ENCODE data around the gene COL23A1.
"Not testable (repeated sequence)": the region's sequence is repeated elsewhere in the genome, so short reads cannot be mapped to it uniquely, and the experiment has no call there.

The COL23A1 gene

DNA sequence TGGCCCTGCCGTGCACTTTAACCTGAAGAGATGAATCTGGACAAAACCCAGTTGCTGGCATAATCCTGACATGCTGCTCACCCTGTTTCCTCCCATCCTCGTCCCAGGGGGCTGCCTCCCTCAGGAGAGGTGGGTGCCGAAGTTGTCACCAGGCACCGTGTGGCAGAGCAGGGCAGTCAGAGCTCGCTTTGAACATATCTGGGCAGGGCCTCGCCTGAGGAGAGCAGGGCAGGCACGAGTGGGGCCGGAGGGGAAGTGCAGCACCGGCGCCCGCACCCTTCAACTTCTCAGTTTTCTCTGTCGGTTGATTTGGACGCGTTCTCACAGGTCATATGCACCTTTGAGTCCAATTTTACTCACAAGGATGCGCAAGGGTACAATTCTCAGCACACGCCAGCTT is 216.5 kb downstream of the COL23A1 start:
- TF ChIP-seq, protein P1, sequence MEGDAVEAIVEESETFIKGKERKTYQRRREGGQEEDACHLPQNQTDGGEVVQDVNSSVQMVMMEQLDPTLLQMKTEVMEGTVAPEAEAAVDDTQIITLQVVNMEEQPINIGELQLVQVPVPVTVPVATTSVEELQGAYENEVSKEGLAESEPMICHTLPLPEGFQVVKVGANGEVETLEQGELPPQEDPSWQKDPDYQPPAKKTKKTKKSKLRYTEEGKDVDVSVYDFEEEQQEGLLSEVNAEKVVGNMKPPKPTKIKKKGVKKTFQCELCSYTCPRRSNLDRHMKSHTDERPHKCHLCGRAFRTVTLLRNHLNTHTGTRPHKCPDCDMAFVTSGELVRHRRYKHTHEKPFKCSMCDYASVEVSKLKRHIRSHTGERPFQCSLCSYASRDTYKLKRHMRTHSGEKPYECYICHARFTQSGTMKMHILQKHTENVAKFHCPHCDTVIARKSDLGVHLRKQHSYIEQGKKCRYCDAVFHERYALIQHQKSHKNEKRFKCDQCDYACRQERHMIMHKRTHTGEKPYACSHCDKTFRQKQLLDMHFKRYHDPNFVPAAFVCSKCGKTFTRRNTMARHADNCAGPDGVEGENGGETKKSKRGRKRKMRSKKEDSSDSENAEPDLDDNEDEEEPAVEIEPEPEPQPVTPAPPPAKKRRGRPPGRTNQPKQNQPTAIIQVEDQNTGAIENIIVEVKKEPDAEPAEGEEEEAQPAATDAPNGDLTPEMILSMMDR (IDR thresholded peaks at IDR 0.05): no peak
- no peak overlapping the region for H3K27ac ChIP-seq
- no peak for DNase-seq (ENCODE audit: low spot score)

DNA sequence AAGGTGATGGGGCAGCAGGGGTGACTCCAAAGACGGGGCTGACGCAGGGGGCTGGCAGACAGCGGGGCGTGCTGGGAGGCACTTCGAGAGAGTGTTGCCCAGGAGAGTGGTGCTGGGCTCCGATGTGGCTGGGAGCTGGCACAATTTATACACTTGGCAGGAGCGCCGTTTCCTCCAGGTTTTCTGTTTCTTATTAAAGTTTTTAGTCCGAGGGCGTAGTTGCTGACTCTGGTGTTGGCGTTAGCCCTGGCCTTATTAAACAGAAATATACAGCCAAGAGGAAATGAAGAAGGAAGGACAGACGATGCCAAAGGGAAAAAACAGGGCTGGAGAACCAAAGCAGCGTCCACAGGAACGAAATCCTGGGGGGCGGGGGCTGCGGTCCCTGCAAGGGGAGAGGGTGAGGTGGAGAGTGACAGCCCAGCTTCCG is 218.0 kb downstream of the COL23A1 start:
- H3K27ac ChIP-seq: peak overlapping the region in 1 of 2 donors; percentile 2

More for the DNA sequence above, 216.5 kb downstream of the COL23A1 start:
- H3K4me3 ChIP-seq: no peak overlapping the region

DNA sequence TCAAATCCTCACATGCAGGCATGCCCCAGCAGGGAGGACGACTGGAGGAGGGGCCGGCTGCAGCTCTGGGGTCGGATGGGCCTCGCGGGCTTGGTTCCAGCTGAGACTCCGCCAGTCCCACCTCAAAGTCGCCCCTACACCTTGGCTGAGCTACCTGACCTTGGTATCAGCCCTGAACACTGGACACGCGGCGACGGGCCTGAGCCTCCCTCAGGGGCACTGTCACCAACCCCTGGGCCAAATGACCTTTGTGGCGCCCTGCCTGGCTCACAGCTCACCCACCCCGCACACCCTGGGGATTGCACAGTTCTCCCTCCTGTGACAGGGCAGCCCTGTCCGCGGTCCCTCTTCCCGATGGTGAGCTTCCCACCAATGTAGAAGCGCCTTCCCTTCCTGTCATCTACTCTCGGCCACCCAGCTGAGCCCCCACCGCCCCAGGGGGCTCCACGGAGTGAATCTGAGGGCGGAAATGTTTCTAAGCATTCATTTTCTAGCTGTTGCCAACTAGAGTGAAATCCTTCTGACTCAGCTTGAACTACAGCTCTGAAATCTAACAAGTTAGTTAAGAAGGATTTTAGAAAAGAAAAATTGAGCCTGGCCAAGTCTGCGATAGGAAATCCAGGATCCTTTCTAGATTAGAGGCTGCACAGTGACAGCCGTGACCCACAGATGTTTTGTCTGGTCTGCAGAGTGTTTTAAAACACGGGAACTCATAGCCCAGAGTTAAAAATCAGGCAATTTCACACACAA is 218.7 kb downstream of the COL23A1 start:
- H3K4me3 ChIP-seq: peak overlapping the region; percentile 39
- no peak for DNase-seq (ENCODE audit: low spot score)
- TF ChIP-seq, protein P1 (IDR thresholded peaks at IDR 0.05): no peak
- H3K27ac ChIP-seq: peak overlapping the region in 1 of 2 donors; percentile 24

More for the DNA sequence above, 218.0 kb downstream of the COL23A1 start:
- H3K4me3 ChIP-seq: peak overlapping the region; percentile 39
- DNase-seq (ENCODE audit: low spot score): no peak
- TF ChIP-seq, protein P1 (IDR thresholded peaks at IDR 0.05): no peak

DNA sequence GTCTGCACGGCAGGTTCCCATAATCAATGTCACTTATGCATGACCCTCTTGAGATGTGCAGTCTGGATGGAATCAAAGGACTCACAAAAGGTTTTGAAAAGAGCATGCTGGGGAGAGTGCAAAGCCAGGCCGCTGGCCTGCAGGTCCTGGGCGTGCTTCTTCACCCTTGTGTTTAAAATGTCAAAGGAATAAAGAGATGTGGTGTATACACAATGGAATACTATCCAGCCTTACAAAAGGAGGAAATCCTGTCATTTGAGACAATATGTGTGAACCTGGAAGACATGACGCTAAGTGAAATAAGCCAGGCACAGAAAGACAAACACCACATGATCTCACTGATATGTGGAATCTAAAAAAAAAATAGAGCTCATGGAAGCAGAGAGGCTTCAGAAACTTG is 220.1 kb downstream of the COL23A1 start:
- H3K27ac ChIP-seq: no peak overlapping the region
- H3K4me3 ChIP-seq: no peak overlapping the region
- DNase-seq (ENCODE audit: low spot score): no peak
- TF ChIP-seq, protein P1 (IDR thresholded peaks at IDR 0.05): no peak

DNA sequence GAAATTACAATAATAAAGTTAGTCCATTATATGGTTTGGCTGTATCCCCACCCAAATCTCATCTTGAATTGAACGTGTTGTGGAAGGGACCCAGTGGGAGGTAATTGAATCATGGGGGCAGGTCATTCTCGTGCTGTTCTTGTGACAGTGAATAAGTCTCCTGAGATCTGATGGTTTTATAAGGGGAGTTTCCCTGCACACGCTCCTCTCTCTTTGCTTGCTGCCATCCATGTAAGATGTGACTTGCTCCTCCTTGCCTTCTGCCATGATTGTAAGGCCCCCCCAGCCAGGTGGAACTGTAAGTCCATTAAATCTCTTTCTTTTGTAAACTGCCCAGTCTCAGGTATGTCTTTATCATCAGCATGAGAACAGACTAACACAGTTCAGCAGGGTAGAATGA is 220.7 kb downstream of the COL23A1 start:
- H3K4me3 ChIP-seq; DNase-seq (ENCODE audit: low spot score); H3K27ac ChIP-seq: not testable (repeated sequence)

DNA sequence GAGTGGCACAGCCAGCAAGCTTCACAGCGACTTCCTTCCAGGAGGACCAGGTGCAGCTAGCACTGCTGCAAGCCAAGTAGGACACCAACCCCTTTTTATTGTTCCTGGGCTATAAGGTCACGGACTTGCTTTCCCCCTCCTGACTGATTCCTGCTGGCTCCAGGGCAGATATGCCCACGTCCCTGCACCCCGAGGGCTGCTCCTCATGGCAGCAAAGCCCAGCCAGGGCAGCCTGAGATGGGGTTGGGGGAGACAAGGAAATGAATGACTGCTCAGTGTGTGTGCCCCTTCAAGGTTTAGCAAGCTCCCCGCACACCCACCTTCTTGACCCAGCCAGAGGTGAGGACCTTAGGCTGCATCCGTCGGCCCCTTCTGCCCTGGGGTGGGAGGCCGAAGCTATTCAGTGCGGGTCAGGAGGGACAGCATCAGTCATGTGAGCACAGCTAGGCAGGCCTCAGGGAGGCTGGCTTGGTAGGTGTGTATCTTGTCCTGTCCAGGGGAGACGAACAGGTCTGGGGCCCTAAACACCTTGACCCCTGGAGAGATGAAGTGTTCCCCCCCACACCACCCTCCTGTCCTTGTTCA is 221.4 kb downstream of the COL23A1 start:
- TF ChIP-seq, protein P1 (IDR thresholded peaks at IDR 0.05): no peak
- no peak overlapping the region for H3K4me3 ChIP-seq
- no peak for DNase-seq (ENCODE audit: low spot score)
- no peak overlapping the region for H3K27ac ChIP-seq

DNA sequence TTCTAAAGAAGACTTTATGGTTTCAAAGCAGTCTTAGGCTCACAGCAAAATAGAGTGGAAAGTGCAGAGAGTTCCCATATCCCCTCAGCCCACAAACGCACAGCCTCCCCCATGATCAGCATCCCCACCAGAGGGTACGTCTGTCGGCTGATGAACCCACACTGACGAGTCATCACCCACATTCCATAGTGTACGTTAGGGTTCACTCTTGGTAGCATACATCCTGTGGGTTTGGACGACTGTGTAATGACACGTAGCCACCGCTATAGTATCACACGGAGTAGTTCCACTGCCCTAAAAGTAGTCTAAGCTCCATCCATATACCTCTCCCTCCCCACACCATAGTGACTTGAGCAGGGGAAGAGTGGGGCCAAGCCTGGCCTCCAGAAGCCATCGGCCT is 221.9 kb downstream of the COL23A1 start:
- H3K4me3 ChIP-seq: no peak overlapping the region
- no peak overlapping the region for H3K27ac ChIP-seq
- TF ChIP-seq, protein P1 (IDR thresholded peaks at IDR 0.05): no peak
- DNase-seq (ENCODE audit: low spot score): no peak
